GM13976 (cell line): ENCODE data around the gene ATP1A2.

Source experiments
- DNase-seq: peaks from one replicate; pipeline ENCODE4 v3.0.0; 2012; ENCODE audit warnings: low spot score
- in situ Hi-C: fragments of 300-500 bp; cut with MboI; formaldehyde crosslinking; loops from one replicate; pipeline ENCODE4 v1.12.0; 2022; ENCODE audit warnings: low sequenced_read_pairs, mixed read lengths, inconsistent platforms; ENCODE audit not compliant: unreplicated experiment
- TF ChIP-seq, protein P1 (sequence below): IDR thresholded peaks from 2 replicates; pipeline ENCODE4 v1.5.1; 2012; ENCODE audit warnings: borderline replicate concordance, mild to moderate bottlenecking; ENCODE audit not compliant: insufficient read depth; ENCODE audit errors: extremely low read depth, missing control alignments, control extremely low read depth

Gene ATP1A2

GRCh38 chr1:160092366-160093068 is 23.0 kb upstream of the ATP1A2 start:
- in situ Hi-C loops: loop anchor here (10.0 kb wide), 1 partner anchor 282 kb away; no protein-coding TSS in a partner anchor
- TF ChIP-seq, protein P1, sequence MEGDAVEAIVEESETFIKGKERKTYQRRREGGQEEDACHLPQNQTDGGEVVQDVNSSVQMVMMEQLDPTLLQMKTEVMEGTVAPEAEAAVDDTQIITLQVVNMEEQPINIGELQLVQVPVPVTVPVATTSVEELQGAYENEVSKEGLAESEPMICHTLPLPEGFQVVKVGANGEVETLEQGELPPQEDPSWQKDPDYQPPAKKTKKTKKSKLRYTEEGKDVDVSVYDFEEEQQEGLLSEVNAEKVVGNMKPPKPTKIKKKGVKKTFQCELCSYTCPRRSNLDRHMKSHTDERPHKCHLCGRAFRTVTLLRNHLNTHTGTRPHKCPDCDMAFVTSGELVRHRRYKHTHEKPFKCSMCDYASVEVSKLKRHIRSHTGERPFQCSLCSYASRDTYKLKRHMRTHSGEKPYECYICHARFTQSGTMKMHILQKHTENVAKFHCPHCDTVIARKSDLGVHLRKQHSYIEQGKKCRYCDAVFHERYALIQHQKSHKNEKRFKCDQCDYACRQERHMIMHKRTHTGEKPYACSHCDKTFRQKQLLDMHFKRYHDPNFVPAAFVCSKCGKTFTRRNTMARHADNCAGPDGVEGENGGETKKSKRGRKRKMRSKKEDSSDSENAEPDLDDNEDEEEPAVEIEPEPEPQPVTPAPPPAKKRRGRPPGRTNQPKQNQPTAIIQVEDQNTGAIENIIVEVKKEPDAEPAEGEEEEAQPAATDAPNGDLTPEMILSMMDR: no peak
- DNase-seq: no peak

DNA sequence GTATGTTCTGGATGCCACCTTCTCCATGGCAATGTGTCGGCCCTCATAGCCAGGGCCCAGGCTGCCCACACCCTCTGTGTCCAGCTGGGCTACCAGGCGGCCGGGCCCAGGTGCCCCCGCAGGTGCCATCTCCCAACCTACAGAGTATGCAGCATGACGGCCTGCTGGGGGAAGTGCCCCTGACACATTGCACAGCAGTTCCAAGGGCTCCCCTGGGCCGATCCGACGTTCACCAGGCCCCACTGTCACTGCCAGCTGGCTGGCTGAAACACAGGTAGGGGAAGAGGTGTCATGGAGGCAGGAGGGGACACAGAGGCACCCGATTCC is 22.5 kb upstream of the ATP1A2 start:
- DNase-seq: no peak
- TF ChIP-seq, protein P1: no peak
- in situ Hi-C loops: loop anchor here (10.0 kb wide), 1 partner anchor 282 kb away; no protein-coding TSS in a partner anchor

DNA sequence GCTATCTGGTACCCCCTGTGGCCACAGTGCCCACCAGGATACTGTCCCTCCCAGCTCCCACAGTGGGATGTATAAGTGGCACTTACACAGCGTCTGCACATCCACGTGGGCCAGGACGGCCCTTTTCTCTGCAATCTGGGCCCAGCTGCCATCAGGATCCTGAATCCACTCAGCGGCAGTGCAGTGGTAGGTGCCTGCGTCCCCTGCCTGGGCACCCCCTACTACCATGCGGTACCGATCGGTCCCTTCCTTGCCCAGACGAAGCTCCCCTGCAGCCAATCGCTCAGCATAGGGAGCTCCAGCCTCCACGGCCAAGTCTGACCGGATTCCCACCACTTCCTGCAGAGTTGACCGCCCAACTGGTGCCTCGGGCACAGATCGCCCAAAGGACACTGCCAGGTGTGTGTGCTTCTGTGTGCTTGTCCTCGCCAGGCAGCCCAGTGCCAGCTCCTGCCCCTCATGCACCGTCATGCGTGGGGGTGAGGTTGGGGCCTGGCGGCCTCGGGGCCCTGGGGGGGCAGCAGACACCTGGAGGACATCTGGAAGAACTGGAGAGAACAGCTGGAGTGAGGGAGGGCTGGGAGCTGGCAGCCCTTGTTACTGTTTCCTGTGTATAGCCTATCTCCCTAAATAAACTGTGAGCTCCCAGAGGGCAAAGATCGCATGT is 21.8 kb upstream of the ATP1A2 start:
- TF ChIP-seq, protein P1: no peak
- in situ Hi-C loops: loop anchor here (10.0 kb wide), 1 partner anchor 281 kb away; no protein-coding TSS in a partner anchor
- no peak for DNase-seq

DNA sequence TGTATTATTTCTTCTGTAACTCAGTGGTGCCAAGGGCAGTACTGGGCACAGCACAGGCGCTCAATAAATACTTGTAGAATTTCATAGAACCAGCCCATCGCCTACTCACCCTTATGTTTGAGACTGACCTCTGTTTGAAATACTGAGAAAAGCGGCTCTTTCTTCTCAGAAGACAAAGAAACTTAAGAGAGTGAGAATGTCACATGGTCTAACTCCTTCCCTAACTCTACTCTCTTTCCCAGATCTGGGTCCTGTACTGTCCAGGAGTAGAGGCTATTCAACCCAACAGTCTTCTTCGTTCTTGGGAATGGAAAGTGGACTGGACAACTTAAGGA is 21.3 kb upstream of the ATP1A2 start:
- in situ Hi-C loops: loop anchor here (10.0 kb wide), 1 partner anchor 281 kb away; no protein-coding TSS in a partner anchor
- TF ChIP-seq, protein P1: no peak
- no peak for DNase-seq

DNA sequence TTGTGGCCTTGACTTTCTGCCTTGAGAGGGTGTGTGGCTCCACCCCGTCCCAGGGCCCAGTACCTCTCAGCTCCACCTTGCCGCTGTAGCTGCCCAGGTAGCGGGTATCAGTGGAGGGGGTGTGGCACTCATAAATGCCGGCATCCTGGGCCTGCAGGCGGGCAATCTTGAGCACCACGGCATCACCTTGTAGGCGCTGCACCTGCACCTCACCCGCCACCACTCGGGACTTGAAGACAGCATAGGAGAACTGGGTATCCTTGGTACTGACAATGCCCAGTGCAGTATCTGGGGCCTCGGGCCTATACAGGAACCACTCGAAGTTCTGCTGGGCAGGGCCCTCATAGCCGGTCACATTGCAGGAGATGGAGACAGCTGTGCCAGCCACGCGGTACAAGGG is 20.8 kb upstream of the ATP1A2 start:
- TF ChIP-seq, protein P1: no peak
- no peak for DNase-seq
- in situ Hi-C loops: loop anchor here (10.0 kb wide), 1 partner anchor 280 kb away; no protein-coding TSS in a partner anchor

DNA sequence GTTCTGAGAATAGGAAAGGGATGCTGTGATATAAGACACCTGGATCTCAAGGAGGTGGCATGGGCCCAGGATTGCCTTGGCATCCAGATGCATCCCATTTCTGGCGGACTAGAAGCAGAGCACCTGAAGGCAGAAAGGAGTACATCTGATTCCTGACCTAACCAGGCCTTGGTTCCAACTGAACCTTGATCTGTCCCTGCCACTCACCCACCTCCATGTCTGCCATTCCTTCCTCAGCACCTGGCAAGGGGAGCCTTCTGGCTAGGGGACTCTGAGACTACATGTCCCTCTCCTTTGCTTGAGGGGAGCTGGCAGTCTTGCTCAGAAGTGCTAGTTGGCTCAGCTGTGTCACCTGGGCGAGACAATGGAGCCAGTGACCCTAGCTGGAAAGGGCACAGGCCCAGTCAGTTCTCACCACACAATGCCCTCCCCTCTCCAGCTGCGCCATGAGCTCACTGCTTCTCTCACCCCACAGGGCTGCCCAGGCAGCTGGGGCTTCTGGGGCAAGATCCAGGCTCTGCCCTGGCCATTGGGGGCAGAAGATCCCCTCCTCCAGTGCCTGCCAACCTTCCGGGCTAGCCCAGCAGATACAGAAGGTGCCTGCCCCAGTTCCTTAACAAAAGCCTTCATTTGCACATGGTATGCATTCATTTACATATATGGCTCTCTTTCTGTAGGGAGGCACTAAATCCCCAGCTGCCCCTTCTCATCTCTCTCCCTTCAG is 20.0 kb upstream of the ATP1A2 start:
- in situ Hi-C loops: loop anchor here (10.0 kb wide), 1 partner anchor 279 kb away; no protein-coding TSS in a partner anchor
- no peak for DNase-seq
- TF ChIP-seq, protein P1: no peak
